ENCODE results near the gene RNU5D-1.
A peak's percentile ranks its signal among the peaks of the same experiment; 100 is the strongest.
"Not testable (repeated sequence)": the region's sequence is repeated elsewhere in the genome, so short reads cannot be mapped to it uniquely, and the experiment has no call there.

Gene RNU5D-1

DNA sequence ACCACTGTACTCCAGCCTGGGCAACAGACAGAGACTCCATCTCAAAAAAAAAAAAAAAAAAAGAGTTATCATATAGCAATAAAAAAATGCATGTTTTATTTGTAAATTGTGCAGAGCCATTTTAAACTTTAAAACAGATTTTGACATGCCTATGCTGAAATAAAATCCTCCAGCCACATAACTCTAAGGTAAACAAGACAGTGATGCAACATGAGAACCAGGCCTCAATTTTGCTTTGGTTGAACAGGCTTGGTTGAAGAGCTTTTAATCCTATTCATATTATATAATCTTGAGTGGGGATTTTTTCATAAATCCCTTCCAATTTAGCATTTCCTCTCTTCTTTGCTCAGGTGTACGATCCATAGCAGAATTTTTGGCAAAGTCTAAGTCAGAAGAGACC is 30.4 kb downstream of the RNU5D-1 start:
- no peaks in the 10 kb centered on the region for H3K9me3 Mint-ChIP-seq
- peaks cover 41% of the 10 kb centered on the region for H3K4me1 Mint-ChIP-seq
- peaks cover 5% of the 10 kb centered on the region for H3K27me3 Mint-ChIP-seq (ENCODE audit: low read depth, poor library complexity)
- DNase-seq: no peak
- H3K4me3 Mint-ChIP-seq: peak overlapping the region; percentile 39
- H3K36me3 Mint-ChIP-seq (ENCODE audit: low read depth): no peaks in the 10 kb centered on the region
- TF ChIP-seq, protein P1, sequence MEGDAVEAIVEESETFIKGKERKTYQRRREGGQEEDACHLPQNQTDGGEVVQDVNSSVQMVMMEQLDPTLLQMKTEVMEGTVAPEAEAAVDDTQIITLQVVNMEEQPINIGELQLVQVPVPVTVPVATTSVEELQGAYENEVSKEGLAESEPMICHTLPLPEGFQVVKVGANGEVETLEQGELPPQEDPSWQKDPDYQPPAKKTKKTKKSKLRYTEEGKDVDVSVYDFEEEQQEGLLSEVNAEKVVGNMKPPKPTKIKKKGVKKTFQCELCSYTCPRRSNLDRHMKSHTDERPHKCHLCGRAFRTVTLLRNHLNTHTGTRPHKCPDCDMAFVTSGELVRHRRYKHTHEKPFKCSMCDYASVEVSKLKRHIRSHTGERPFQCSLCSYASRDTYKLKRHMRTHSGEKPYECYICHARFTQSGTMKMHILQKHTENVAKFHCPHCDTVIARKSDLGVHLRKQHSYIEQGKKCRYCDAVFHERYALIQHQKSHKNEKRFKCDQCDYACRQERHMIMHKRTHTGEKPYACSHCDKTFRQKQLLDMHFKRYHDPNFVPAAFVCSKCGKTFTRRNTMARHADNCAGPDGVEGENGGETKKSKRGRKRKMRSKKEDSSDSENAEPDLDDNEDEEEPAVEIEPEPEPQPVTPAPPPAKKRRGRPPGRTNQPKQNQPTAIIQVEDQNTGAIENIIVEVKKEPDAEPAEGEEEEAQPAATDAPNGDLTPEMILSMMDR (IDR thresholded peaks at IDR 0.05): no peak
- H3K27ac Mint-ChIP-seq: no peak overlapping the region

DNA sequence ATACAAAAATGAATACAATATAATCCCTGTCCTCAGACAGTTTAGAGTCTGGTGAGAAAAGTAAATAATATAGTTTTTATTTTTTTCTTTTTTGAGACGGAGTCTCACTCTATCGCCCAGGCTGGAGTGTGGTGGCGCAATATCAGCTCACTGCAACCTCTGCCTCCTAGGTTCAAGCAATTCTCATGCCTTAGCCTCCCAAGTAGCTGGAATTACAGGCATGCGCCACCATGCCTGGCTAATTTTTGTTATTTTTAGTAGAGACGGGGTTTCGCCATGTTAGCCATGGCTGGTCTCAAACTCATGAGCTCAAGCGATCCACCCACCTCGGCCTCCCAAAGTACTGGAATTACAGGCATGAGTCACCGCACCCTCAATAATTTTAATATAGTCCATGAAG is 31.6 kb downstream of the RNU5D-1 start:
- H3K4me1 Mint-ChIP-seq: peaks cover 41% of the 10 kb centered on the region
- not testable (repeated sequence) for H3K9me3 Mint-ChIP-seq; H3K27ac Mint-ChIP-seq; H3K27me3 Mint-ChIP-seq (ENCODE audit: low read depth, poor library complexity); H3K36me3 Mint-ChIP-seq (ENCODE audit: low read depth); DNase-seq; H3K4me3 Mint-ChIP-seq

DNA sequence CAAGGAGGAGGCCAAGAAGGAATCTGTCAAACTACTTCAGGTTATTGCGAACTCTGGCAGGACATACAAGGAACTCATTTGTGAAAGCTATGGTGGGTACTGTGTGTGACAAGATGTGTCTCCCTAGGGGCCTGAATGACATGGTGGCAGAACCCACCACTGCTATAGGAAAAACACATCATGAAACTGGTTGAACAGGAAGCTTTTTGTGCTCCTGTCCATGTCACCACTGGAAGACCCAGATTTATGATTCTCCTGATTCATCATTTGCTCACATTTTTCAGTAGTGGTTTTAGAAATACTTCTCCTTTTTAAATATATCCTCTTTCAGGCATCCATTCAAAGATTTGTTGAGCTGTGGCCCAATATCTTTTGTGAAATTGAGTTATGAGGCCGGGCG is 32.8 kb downstream of the RNU5D-1 start:
- Mint-ChIP-seq H3K9me3 (no peaks in the 10 kb centered on the region), H3K36me3 (ENCODE audit: low read depth) (no peaks in the 10 kb centered on the region), H3K27me3 (ENCODE audit: low read depth, poor library complexity) (peaks cover 4% of the 10 kb centered on the region), H3K27ac (no peak overlapping the region), H3K4me3 (no peak overlapping the region), H3K4me1 (peaks cover 45% of the 10 kb centered on the region)
- TF ChIP-seq, protein P1 (IDR thresholded peaks at IDR 0.05): no peak
- no peak for DNase-seq

DNA sequence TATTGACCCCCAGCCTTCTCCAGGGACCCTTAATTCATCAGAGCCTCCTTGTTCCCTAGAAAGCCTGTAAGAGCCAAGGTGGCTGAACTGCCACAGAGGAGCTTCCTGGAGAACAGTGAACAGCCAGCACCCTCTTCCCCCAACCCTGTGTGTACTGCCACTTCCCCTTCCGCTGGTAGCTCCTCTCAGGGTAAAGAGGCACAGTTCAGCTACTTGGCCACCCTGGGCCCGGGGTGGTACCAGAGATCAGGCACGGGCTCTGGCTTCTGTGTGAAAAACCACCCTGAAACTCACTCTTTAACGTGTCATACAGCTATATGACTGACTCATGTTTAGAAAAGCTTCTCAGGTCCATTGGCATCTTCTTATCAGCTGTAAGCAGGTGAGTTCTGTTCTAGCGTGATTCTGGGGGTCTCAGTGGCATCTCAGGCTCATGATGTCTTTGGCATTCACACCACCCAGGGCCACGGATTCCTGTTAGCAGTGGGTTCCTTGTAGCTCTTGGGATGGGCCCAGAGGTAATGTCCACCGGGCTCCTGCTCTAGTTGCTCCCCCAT is 34.1 kb downstream of the RNU5D-1 start:
- Mint-ChIP-seq H3K27ac (no peak overlapping the region), H3K4me1 (peaks cover 33% of the 10 kb centered on the region), H3K9me3 (no peaks in the 10 kb centered on the region), H3K36me3 (ENCODE audit: low read depth) (no peaks in the 10 kb centered on the region), H3K27me3 (ENCODE audit: low read depth, poor library complexity) (peaks cover 4% of the 10 kb centered on the region), H3K4me3 (no peak overlapping the region)
- no peak for DNase-seq
- TF ChIP-seq, protein P1 (IDR thresholded peaks at IDR 0.05): no peak

DNA sequence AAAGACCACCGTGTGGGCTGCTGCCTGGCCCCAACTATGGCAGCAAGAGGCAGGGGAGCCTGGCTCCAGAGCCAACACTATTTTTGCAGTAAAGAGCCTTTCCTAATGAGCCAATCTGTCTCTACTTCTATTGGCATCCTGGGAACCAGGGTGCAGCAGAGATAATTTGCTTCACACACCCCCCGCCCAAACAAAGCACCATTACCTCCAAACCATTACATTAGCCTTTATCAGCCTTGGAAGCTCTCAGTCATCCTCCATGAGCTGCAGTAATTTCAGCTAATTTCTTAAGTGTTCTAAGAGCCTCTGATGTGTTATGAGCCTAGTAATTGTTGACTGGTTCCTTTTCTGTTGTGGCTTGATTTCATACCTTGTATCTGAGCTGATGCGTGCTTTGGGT is 34.9 kb downstream of the RNU5D-1 start:
- Mint-ChIP-seq H3K27ac (no peak overlapping the region), H3K36me3 (ENCODE audit: low read depth) (peaks cover 5% of the 10 kb centered on the region), H3K27me3 (ENCODE audit: low read depth, poor library complexity) (peaks cover 4% of the 10 kb centered on the region), H3K9me3 (no peaks in the 10 kb centered on the region), H3K4me3 (no peak overlapping the region), H3K4me1 (peaks cover 26% of the 10 kb centered on the region)
- DNase-seq: no peak
- TF ChIP-seq, protein P1 (IDR thresholded peaks at IDR 0.05): no peak

DNA sequence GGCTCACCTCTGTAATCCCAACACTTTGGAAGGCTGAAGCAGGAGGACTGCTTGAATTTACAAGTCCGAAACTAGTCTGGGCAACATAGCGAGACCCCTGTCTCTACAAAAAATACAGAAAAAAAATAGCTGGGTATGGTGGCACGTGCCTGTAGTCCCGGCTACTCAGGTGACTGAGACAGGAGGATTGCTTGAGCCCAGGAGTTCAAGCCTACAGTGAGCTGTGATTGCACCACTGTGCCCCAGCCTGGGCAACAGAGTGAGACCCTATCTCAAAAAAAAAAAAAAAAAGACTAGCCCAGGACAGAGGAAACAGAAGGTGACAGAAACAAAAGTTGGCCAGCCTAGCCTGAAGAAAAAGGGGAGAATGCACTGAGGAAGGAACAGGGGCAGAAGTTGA is 35.3 kb downstream of the RNU5D-1 start:
- Mint-ChIP-seq H3K27ac (no peak overlapping the region), H3K27me3 (ENCODE audit: low read depth, poor library complexity) (peaks cover 4% of the 10 kb centered on the region), H3K9me3 (no peaks in the 10 kb centered on the region), H3K4me1 (peaks cover 21% of the 10 kb centered on the region), H3K36me3 (ENCODE audit: low read depth) (peaks cover 6% of the 10 kb centered on the region), H3K4me3 (no peak overlapping the region)
- DNase-seq: no peak
- TF ChIP-seq, protein P1 (IDR thresholded peaks at IDR 0.05): no peak

Data from nephron progenitor cell (in vitro differentiated cells).